Naive thymus-derived CD8-positive, alpha-beta T cell (primary cell): ENCODE data around the gene CCNE1. TPM values are rescaled to one million over a fixed set of nuclear protein-coding genes. Genes with fewer than 3 reads are reported as not detected.

Source experiments
- polyA plus RNA-seq, 3 donors: library from polyadenylated mRNA; unstranded; fragments of 300-500 nt; fragmentation: Illumina TruSeq; gene quantifications; one replicate each; pipeline ENCODE4 v1.2.3, GENCODE V29; 2021
- total RNA-seq, 8 experiments: library from RNA in 2 of 8; stranded (reverse) in 2 of 8; gene quantifications; one replicate each; pipeline ENCODE4 v1.2.3 and lab custom pipeline; 2021 to 2026

Gene CCNE1
- total and polyA plus RNA-seq, 5 experiments from 2014 or later, result 1.5 to 8.8 (median 3.7) TPM

Other genes starting within 250 kb of the CCNE1 start
- 10 to 100 TPM; 67.5 to 67.9 TPM for gene POP4, start 205.7 kb upstream of the CCNE1 start, total RNA-seq
- 100 to 1,000 TPM; 125 to 130 (median 127) TPM for gene POP4, start 205.7 kb upstream of the CCNE1 start, polyA plus RNA-seq
- 10 to 100 TPM; 18.0 to 19.8 TPM for gene PLEKHF1, start 146.5 kb upstream of the CCNE1 start, total RNA-seq
- 10 to 100 TPM in 2 of 3 donors, 1 to 10 TPM in 1; 3.8 to 19.7 (median 15.5) TPM for gene PLEKHF1, start 146.5 kb upstream of the CCNE1 start, polyA plus RNA-seq
- 10 to 100 TPM; 23.2 to 23.8 TPM for gene C19orf12, start 96.7 kb upstream of the CCNE1 start, total RNA-seq
- 10 to 100 TPM; 16.7 to 32.3 (median 19.8) TPM for gene C19orf12, start 96.7 kb upstream of the CCNE1 start, polyA plus RNA-seq
- 10 to 100 TPM; 89.0 to 98.4 TPM for gene URI1, start 130.2 kb downstream of the CCNE1 start, total RNA-seq
- 10 to 100 TPM; 17.3 to 41.7 (median 37.7) TPM for gene URI1, start 130.2 kb downstream of the CCNE1 start, polyA plus RNA-seq